Vein endothelial cell (primary cell): Measurements from ENCODE around the gene ICE2. TPM values are rescaled to one million over a fixed set of nuclear protein-coding genes. Genes with fewer than 3 reads are reported as not detected.

ENCODE experiments used
- small RNA-seq: library from RNA; depleted of rRNA; stranded (forward); fragments of <200 nt; gene quantifications from one replicate; pipeline ENCODE3, GENCODE V24; 2012
- total RNA-seq: library from RNA; depleted of rRNA; stranded (reverse); fragments of >200 nt; gene quantifications from 2 replicates; pipeline ENCODE4 v1.2.3, GENCODE V29; 2012

The ICE2 gene, protein sequence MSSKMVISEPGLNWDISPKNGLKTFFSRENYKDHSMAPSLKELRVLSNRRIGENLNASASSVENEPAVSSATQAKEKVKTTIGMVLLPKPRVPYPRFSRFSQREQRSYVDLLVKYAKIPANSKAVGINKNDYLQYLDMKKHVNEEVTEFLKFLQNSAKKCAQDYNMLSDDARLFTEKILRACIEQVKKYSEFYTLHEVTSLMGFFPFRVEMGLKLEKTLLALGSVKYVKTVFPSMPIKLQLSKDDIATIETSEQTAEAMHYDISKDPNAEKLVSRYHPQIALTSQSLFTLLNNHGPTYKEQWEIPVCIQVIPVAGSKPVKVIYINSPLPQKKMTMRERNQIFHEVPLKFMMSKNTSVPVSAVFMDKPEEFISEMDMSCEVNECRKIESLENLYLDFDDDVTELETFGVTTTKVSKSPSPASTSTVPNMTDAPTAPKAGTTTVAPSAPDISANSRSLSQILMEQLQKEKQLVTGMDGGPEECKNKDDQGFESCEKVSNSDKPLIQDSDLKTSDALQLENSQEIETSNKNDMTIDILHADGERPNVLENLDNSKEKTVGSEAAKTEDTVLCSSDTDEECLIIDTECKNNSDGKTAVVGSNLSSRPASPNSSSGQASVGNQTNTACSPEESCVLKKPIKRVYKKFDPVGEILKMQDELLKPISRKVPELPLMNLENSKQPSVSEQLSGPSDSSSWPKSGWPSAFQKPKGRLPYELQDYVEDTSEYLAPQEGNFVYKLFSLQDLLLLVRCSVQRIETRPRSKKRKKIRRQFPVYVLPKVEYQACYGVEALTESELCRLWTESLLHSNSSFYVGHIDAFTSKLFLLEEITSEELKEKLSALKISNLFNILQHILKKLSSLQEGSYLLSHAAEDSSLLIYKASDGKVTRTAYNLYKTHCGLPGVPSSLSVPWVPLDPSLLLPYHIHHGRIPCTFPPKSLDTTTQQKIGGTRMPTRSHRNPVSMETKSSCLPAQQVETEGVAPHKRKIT
- 25.8 and 39.5 TPM in 2 replicates for total RNA-seq

DNA sequence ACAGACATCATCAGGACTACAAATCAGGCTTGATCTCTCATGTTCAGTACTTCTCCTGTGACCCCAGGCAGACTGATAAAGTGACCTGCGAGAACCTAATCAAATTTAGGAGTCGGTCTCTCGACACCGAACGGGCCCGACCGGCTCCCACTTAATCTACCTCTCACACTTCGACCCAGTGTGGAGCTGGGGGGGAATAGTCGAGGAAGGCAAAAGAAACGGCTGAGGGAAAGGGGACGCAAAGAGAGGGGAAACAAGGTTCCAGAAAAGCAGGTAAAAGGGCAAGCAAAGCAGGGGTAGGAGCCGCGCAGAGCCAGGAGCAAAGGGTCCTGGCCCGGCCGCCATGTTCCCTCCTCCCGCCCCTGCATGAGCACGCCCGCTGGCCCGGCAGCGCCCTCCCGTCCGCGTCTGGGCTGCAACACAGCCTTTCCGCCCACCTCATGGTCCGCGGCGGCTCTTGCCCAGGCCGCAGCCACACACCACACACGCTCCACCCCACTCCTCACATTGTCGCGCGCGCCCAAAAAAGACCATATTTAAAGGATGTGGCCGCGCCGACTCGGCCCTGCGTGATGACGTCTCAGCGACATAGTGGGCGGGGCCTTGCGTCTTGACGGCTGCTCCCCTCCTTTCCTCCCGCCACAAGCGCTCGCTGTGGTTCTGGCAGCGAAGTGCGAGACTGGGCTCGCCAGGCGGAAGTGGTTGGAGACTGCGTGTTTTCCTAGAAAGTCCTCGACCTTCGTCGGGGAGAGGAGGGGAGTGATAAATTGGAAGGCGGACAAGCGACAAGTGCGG, at the start of gene ICE2:
Gene ICE2, minus strand, starts transcription at position 577 of the 795 bp plus-strand sequence. CDS start 1,165 bp downstream, outside the sequence.

DNA sequence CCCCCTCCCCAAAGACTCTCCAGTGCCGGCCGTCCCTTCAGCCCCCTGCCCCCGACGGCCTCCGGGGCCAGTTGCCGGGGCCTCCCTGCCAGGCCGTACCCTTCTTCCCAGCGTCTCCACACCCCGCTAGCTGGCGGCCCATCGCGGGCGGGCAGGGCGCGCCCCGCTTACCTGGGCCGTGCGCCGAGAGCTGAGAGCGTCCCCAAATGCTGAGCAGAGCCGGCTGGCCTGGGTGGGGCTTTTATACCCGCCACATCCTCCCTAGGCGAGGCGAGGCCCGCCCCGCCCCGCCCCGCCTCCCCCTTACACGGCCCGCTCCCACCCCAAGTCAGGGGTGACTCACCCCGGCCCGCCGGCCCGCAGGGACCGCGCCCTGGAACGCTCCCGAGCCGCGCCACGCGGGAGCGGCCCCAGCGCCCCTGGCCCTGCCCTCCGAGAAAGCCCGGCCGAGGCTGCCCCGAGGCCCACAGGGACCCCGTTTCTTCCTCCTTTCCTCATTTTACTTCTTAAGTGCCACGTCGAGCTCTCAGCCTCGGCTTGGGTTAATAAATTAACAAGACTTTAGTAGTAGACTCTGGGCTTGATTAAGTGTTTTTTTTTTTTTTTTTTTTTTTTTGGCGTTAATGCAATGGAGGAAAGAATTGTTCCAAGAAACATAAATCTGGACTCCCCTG, 81.0 kb downstream of the ICE2 start, which contains the start of gene ANXA2:
Gene ANXA2, minus strand, starts transcription at position 215 of the 674 bp plus-strand sequence. CDS start 11,911 bp downstream, outside the sequence.

Small RNAs within 50 kb of the gene (small RNA-seq; reads per million reads assigned to genes)
- not detected for gene AC087385.3

Other genes starting within 250 kb of the ICE2 start
- gene ANXA2, start 81.2 kb downstream of the ICE2 start, total RNA-seq: 3,847 and 4,270 TPM in 2 replicates